NCI-H524 treated with DMSO at 0.1 percent for 48 hours (cell line): ENCODE measurements around the gene WIPF1.

ENCODE experiments used
- DNase-seq: peaks from one replicate; lab custom pipeline; 2025; lab: John Stamatoyannopoulos, UW

WIPF1 gene

DNA sequence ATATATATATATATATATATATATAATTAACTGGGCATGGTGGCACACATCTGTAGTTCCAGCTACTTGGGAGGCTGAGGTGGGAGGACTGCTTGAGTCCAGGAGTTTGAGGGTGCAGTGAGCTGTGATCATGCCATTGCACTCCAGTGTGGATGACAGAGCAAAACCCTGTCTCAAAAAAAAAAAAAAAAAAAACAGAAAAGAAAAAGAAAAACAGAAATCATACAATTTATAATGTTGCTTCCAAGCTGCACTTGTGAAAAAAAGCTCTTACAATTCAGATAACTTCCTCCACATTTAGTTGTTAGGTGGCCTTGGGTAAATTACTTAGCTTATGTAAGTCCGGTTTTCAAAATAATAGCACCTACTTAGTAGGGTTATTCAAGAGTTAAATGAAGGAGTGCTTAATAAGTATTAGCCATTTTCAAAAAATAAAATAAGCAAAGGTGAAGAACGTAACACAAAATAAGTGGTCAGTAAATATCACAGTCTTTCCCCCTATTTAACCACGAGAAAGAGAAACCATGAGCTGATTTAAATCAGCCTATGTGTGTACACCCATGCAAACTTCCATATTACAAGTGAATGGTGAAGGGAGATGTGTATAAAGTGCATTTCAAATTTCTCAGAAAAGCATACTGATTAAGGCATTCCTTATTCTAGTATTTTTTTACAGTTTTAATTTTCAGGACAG, 2.3 kb downstream of the WIPF1 start:
- no peak for DNase-seq

DNA sequence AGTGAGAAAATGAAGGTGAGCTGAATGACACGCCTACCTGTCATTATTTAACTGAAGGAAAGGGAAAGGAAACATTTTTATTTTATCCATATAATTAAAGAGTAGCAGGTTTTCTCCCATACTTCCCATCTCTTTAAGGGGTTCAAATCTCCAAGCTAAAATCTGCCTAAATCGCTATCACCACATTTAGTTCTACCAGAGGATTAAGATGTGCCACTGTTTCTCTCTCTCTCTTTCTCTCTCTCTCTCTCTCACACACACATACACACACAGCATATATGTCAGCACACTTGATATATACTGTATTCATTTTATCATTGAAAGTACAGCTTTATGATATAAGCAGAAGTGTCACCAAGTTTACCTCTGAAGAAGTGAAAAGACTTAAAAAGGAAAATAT, 3.1 kb downstream of the WIPF1 start:
- DNase-seq = no peak

DNA sequence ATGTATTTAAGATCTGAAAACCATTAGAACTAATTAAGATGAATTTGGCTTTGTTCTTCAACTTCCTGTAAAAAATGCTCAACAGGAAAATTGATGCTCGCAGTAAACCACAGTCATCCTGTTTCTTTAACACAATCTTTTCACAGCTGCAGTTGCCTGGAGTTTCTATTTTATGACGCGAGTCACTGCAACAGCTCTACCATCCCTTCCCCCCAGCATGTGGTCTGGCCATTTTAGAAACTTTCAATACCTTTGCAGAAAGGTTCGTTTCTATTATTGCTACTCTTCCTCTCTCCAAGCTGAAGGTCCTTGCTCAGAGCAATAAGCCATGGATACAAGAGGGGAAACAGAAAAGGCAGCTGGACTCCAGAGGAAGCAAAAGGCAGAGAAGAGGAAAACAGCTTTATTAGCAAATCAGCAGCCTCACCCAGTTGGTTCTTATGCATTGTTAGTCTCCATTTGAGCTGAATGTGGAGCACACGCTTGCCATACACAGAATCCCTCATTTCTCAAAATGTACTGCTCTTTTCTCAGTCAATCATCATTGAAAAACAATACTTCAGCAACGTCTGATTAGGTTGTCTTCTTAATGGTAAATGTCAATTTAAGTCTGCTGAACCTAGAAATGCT, 3.9 kb downstream of the WIPF1 start:
- DNase-seq = no peak

- no peak for DNase-seq
Observed at GRCh38 chr2:174593041-174593440, 4.6 kb downstream of the WIPF1 start.

DNA sequence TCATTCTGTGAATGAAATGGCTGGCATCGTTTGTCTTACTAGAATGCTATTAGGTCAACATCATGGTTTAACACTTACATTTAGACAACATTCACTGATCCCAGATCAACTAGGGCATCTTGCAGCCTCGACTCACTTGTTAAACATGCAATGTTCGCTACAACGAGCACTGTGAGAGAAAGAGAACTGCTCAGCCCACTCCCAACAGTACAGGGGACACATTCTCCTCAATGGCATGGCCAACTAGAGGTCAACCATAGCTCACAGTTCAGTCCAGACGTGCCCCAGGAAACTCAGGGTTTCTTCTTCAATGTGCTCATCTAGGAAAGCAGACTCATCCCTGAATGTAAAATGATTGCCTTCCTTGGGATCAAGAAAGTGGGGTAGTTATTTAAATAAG, 5.9 kb downstream of the WIPF1 start:
- DNase-seq = no peak

DNA sequence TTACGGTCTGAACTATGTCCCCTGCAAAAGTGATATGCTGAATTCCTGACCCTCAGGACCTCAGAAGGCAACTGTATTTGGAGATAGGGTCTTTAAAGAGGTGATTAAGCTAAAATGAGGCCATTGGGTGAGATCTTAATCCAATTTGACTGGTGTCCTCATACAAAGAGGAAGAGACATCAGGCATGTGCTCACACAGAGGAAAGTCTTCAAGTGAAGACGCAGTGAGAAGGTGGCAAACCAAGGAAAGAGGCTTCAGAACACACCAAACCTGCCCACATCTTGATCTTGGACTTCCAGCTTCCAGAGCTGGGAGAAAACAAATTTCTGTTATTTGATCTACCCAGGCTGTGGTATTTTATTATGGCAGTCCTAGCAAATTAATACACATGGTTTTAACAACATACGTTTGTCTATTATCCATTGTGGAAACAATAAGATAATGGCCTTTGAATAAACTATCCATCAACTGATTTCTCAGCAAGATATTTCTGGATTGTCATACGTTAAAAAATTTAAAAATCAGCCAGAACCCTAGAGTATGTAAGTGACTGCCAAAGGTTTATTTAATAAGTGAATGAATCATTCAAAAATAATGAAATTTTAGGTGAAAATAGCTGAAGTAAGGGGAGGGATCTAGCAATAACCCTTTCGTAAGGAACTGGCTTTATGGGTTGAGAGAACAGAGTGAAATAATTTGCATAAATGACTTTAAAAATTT, 6.5 kb downstream of the WIPF1 start:
- DNase-seq = no peak

- DNase-seq = no peak
Observed at GRCh38 chr2:174590346-174590745, 7.3 kb downstream of the WIPF1 start.

DNA sequence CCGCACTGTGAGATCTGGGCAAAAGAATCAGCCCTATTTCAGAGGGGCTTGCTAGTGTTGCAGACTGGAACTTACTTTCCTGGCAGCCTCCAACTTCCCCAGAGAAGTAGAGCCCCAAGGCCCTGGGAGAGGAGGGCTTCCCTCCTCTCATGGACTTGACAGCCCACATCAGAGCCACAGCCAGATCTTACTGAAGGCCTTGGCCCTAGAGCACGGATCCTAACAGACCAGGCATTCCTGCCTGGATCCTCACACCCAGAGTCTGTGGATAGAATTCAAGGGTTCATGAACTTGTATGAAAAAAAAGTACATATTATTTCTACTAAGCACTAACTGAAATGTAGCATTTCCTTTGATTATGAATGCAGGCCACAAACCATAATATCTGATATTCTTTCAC, 8.3 kb downstream of the WIPF1 start:
- no peak for DNase-seq

GRCh38 chr2:174588463-174588862, 9.1 kb downstream of the WIPF1 start:
- DNase-seq = no peak

GRCh38 chr2:174587579-174587978, 10.0 kb downstream of the WIPF1 start:
- DNase-seq = no peak

- DNase-seq = no peak
Observed at GRCh38 chr2:174586418-174587295, 10.9 kb downstream of the WIPF1 start.

DNA sequence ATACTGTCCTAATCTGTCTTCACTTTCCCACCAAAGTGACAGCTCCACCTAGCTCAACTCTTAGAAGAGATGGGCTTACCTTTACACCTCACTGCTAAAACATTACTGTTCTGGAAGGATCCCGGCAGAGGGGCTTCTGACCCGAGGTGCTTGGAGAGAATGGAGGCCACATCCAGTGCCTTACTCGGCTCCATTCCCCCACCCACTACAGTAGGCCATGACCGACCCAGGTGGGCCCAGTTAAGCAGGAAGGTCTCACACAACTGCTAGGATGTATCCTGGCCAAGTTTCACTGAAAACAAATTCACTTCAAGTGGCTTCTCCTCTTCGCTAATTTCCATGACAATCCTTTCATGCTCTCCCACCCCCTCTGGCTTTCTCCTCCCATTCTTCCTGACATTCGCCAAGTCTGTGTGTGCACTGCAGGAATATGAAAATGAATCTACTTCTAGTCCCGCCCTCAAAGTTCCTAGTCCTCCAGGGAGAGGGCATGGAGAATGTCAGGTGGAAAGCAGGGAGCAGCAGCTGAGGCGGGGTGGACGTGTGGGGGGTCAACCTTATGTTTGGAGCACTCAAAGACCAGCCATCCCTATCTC, 11.8 kb downstream of the WIPF1 start:
- no peak for DNase-seq

DNA sequence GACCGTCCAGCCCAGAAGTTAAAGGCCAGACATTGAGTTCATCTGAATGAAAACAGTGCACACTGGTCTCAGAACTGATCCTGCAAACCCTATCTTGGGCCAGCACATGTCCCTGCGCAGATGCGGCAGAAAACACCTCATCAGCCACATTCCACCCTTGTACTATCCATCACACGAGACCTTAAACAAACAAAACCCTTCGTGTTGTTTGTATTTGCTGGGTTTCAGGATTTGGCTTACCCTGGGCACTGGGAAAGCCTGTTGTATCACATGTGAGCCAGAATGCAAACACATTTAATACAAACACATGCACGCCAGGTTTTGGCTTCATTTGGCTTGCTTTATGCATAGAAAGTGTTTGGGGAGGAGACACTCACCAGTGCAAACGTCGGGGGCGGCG, 12.5 kb downstream of the WIPF1 start:
- no peak for DNase-seq

DNA sequence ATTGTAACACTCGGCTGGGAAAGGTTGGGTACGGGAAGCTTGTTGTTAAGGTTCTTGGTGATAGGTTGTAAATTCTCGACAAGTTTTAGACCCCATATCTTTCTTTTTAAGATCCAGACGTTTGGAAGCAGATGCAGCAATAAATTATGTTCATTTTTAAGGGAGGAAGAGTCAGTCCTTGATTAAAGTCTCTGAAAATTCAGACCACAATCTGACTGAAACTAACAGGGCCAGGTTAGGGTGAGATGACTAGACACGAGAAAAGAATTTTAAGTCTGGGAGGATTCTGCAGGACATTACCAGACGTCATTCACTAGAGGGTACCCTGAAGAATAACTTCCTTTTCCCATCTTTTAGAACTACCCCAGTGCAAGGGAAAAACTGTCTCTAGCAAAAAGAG, 16.1 kb downstream of the WIPF1 start:
- DNase-seq = no peak

- DNase-seq = no peak
Observed at GRCh38 chr2:174580951-174581350, 16.7 kb downstream of the WIPF1 start.

DNA sequence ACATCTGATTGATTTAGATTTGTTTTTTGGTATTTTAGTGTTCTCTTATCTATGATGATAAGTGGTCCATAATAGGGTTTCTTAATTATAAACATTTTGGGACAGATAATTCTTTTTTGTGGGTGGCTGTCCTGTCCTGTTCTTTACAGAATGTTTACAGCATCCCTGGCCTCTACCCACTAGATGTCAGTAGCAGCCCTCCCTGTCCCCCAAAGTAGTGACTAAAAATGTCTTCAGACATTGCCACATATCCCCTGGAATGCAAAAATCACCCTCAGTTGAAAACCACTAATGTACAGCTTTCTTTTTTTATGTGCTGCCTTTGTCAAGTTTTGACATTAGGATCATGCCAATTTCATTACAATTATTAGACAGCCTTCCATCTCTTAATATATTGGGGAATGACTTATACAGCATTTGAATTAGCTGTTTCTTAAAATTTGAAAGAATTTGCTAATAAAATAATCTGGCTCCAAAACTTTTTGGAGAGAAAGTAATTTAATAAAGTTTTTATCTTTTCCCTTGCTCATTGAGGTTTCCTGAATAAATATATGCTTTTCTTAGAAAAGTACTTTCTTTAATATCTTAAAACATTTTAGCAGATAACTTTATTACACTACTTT, 19.5 kb downstream of the WIPF1 start:
- DNase-seq = no peak

DNA sequence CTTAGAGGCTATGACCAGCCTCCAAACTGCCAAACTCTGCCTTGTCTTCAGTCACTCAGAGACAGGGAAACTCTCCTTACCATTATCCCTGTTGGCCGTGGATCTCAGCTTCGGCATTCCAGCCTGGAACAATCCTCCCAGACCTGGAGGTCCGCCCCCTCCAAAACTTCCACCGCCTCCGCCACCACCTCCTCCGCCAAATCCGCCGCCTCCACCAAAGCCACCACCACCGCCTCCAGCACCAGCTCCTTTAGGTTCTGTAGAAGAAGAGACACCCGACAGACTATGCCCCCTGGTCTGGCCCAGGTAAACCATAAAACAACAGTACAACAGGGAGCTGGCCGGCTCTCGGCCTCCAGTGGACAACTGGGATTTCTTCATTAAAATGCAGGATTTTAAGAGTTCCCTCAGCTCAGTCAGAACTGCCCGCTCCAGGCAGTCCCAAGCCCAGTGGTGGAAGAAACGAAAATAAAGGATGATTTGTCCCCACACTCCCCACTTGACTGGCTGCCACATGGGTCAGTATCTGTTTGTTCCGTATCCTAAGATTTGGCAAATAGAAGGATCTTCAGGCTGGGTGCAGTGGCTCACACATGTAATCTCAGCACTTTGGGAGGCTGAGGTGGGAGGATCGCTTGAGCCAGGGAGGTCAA, 22.4 kb downstream of the WIPF1 start:
- DNase-seq = no peak

- DNase-seq = no peak
Observed at GRCh38 chr2:174574657-174575056, 22.9 kb downstream of the WIPF1 start.

GRCh38 chr2:174573621-174574081, 24.0 kb downstream of the WIPF1 start:
- DNase-seq = no peak

- DNase-seq = no peak
Observed at GRCh38 chr2:174572556-174572955, 25.0 kb downstream of the WIPF1 start.
